IPS-18a (cell line): ENCODE measurements around the gene MAML2.

Source experiments
- H3K27ac ChIP-seq: one replicate; pipeline ENCODE4 v1.5.1; 2013; ENCODE audit warnings: low read length
- H3K27me3 ChIP-seq: one replicate; pipeline ENCODE4 v1.6.1; 2013; ENCODE audit warnings: mild to moderate bottlenecking, low read length; ENCODE audit not compliant: control insufficient read depth, insufficient read depth
- H3K36me3 ChIP-seq: one replicate; pipeline ENCODE4 v1.6.1; 2013; ENCODE audit warnings: low read depth, low read length; ENCODE audit not compliant: control insufficient read depth
- H3K4me1 ChIP-seq: one replicate; pipeline ENCODE4 v1.6.1; 2013; ENCODE audit warnings: low read depth, low read length; ENCODE audit not compliant: control insufficient read depth
- H3K4me3 ChIP-seq: one replicate; pipeline ENCODE4 v1.5.1; 2013; ENCODE audit warnings: low read length
- H3K9ac ChIP-seq: one replicate; pipeline ENCODE4 v1.6.1; 2013; ENCODE audit warnings: mild to moderate bottlenecking, low read length, moderate library complexity
- H3K9me3 ChIP-seq: one replicate; pipeline ENCODE4 v1.6.1; 2013; ENCODE audit warnings: low read depth, low read length; ENCODE audit not compliant: control insufficient read depth

Gene MAML2

GRCh38 chr11:96091476-96091875 is 251.5 kb downstream of the MAML2 start:
- Histone ChIP-seq H3K4me1 (no peaks in the 10 kb centered on the region), H3K9ac (no peak overlapping the region), H3K4me3 (no peak overlapping the region), H3K27me3 (no peaks in the 10 kb centered on the region), H3K27ac (no peak overlapping the region), H3K36me3 (no peaks in the 10 kb centered on the region), H3K9me3 (no peaks in the 10 kb centered on the region)

GRCh38 chr11:96090711-96091110 is 252.3 kb downstream of the MAML2 start:
- H3K27me3 ChIP-seq: no peaks in the 10 kb centered on the region
- H3K4me3 ChIP-seq: no peak overlapping the region
- H3K4me1 ChIP-seq: peaks cover 4% of the 10 kb centered on the region
- no peak overlapping the region for H3K27ac ChIP-seq
- no peaks in the 10 kb centered on the region for H3K9me3 ChIP-seq
- no peak overlapping the region for H3K9ac ChIP-seq
- no peaks in the 10 kb centered on the region for H3K36me3 ChIP-seq

- Histone ChIP-seq H3K9me3 (no peaks in the 10 kb centered on the region), H3K4me1 (peaks cover 10% of the 10 kb centered on the region), H3K9ac (no peak overlapping the region), H3K4me3 (no peak overlapping the region), H3K36me3 (no peaks in the 10 kb centered on the region), H3K27ac (no peak overlapping the region), H3K27me3 (no peaks in the 10 kb centered on the region)
Observed at GRCh38 chr11:96088914-96089313, 254.1 kb downstream of the MAML2 start.

- Histone ChIP-seq H3K4me3 (no peak overlapping the region), H3K4me1 (peaks cover 25% of the 10 kb centered on the region), H3K9me3 (no peaks in the 10 kb centered on the region), H3K9ac (no peak overlapping the region), H3K27me3 (no peaks in the 10 kb centered on the region), H3K36me3 (no peaks in the 10 kb centered on the region), H3K27ac (no peak overlapping the region)
Observed at GRCh38 chr11:96086111-96086510, 256.9 kb downstream of the MAML2 start.

GRCh38 chr11:96085319-96085930 is 257.6 kb downstream of the MAML2 start:
- Histone ChIP-seq H3K9ac (no peak overlapping the region), H3K36me3 (no peaks in the 10 kb centered on the region), H3K27ac (no peak overlapping the region), H3K27me3 (no peaks in the 10 kb centered on the region), H3K9me3 (no peaks in the 10 kb centered on the region), H3K4me3 (no peak overlapping the region), H3K4me1 (peaks cover 30% of the 10 kb centered on the region)

- Histone ChIP-seq H3K36me3 (no peaks in the 10 kb centered on the region), H3K9ac (no peak overlapping the region), H3K27ac (no peak overlapping the region), H3K27me3 (no peaks in the 10 kb centered on the region), H3K4me1 (peaks cover 30% of the 10 kb centered on the region), H3K9me3 (no peaks in the 10 kb centered on the region), H3K4me3 (no peak overlapping the region)
Observed at GRCh38 chr11:96084610-96085318, 258.2 kb downstream of the MAML2 start.

GRCh38 chr11:96082936-96083335 is 260.1 kb downstream of the MAML2 start:
- Histone ChIP-seq H3K4me3 (no peak overlapping the region), H3K27ac (no peak overlapping the region), H3K27me3 (no peaks in the 10 kb centered on the region), H3K9me3 (no peaks in the 10 kb centered on the region), H3K9ac (no peak overlapping the region), H3K36me3 (no peaks in the 10 kb centered on the region), H3K4me1 (peaks cover 30% of the 10 kb centered on the region)

- H3K27me3 ChIP-seq: no peaks in the 10 kb centered on the region
- no peaks in the 10 kb centered on the region for H3K9me3 ChIP-seq
- H3K27ac ChIP-seq: no peak overlapping the region
Observed at GRCh38 chr11:96082002-96082899, 260.7 kb downstream of the MAML2 start.

GRCh38 chr11:96081561-96081960 is 261.4 kb downstream of the MAML2 start:
- Histone ChIP-seq H3K9me3 (no peaks in the 10 kb centered on the region), H3K36me3 (no peaks in the 10 kb centered on the region), H3K4me1 (peaks cover 30% of the 10 kb centered on the region), H3K9ac (no peak overlapping the region), H3K4me3 (no peak overlapping the region), H3K27me3 (no peaks in the 10 kb centered on the region), H3K27ac (no peak overlapping the region)

More at GRCh38 chr11:96082002-96082899, 260.7 kb downstream of the MAML2 start:
- Histone ChIP-seq H3K36me3 (no peaks in the 10 kb centered on the region), H3K4me3 (no peak overlapping the region), H3K4me1 (peaks cover 30% of the 10 kb centered on the region), H3K9ac (no peak overlapping the region)

GRCh38 chr11:96079691-96080090 is 263.3 kb downstream of the MAML2 start:
- Histone ChIP-seq H3K27ac (no peak overlapping the region), H3K4me3 (no peak overlapping the region), H3K4me1 (peaks cover 24% of the 10 kb centered on the region), H3K27me3 (no peaks in the 10 kb centered on the region), H3K9me3 (no peaks in the 10 kb centered on the region), H3K9ac (no peak overlapping the region), H3K36me3 (no peaks in the 10 kb centered on the region)

GRCh38 chr11:96075532-96075959 is 267.4 kb downstream of the MAML2 start:
- Histone ChIP-seq H3K27me3 (no peaks in the 10 kb centered on the region), H3K9ac (no peak overlapping the region), H3K4me1 (peaks cover 5% of the 10 kb centered on the region), H3K9me3 (no peaks in the 10 kb centered on the region), H3K27ac (no peak overlapping the region), H3K36me3 (no peaks in the 10 kb centered on the region), H3K4me3 (no peak overlapping the region)
